ENCODE data around the gene MICAL2. TPM values are rescaled to one million over a fixed set of nuclear protein-coding genes. Genes with fewer than 3 reads are reported as not detected.

MICAL2 gene
- total and polyA plus RNA-seq, 2 of the 8 experiments (the other 6 are each of a cell fraction or from before 2014, with no cell fraction given), result 1.3 to 4.1 TPM

- TF ChIP-seq CHD7 (IDR thresholded peaks at IDR 0.05; ENCODE audit: insufficient replicate concordance, low read length) (no peak), TAF1 (IDR thresholded peaks at IDR 0.05; ENCODE audit: low read depth, low read length) (no peak)
These were observed 23.3 kb downstream of the MICAL2 start (continued) for GRCh38 chr11:12133547-12134235.

Measured in H1 (cell line).